A673 (cell line): ENCODE results near the gene PACRG. TPM values are rescaled to one million over a fixed set of nuclear protein-coding genes. Genes with fewer than 3 reads are reported as not detected.

ENCODE experiments used
- BruUV-seq: library from RNA; stranded (reverse); fragments of 400-500 nt; replicated peaks from 2 replicates; lab custom pipeline; 2021; lab: Mats Ljungman, UMichigan
- CTCF ChIA-PET: fragments of 300-600 bp; sonication (Branson Sonifier 250); formaldehyde crosslinking; loops from one replicate; lab custom pipeline; 2022; ENCODE audit warnings: antibody characterized with exemption; lab: Charles Lee
- POLR2A ChIA-PET: fragments of 300-600 bp; sonication (Branson Sonifier 250); formaldehyde crosslinking; loops from one replicate; lab custom pipeline; 2022; ENCODE audit warnings: antibody characterized with exemption; ENCODE audit not compliant: low non-redundant PET; lab: Charles Lee
- DNase-seq: peaks from one replicate; pipeline ENCODE4 v3.0.0-alpha.2; 2015; ENCODE audit warnings: low spot score
- H3K27ac ChIP-seq: fragments of 200-600 bp; sonication (generic); 2 replicates; pipeline ENCODE4 v1.5.1; 2016; ENCODE audit warnings: mixed run types, low read depth, mild to moderate bottlenecking, mixed read lengths, antibody characterized with exemption, low read length; ENCODE audit not compliant: poor library complexity, severe bottlenecking
- H3K27me3 ChIP-seq: fragments of 200-600 bp; sonication (generic); replicated peaks from 2 replicates; pipeline ENCODE4 v1.6.1; 2017; ENCODE audit warnings: mixed run types, low read depth, mild to moderate bottlenecking, mixed read lengths, antibody characterized with exemption, low read length; ENCODE audit not compliant: insufficient read depth, poor library complexity
- H3K36me3 ChIP-seq: fragments of 200-600 bp; sonication (generic); 2 replicates; pipeline ENCODE4 v1.6.1; 2016; ENCODE audit warnings: mixed run types, mild to moderate bottlenecking, mixed read lengths, antibody characterized with exemption, low read length; ENCODE audit not compliant: insufficient read depth, poor library complexity, severe bottlenecking
- H3K4me1 ChIP-seq: fragments of 200-600 bp; sonication (generic); 2 replicates; pipeline ENCODE4 v1.6.1; 2017; ENCODE audit warnings: mixed run types, mild to moderate bottlenecking, mixed read lengths, antibody characterized with exemption, low read length; ENCODE audit not compliant: insufficient read depth, poor library complexity, severe bottlenecking
- H3K4me3 ChIP-seq: fragments of 200-600 bp; sonication (generic); 2 replicates; pipeline ENCODE4 v1.5.1; 2016; ENCODE audit warnings: low read depth, mixed run types, mild to moderate bottlenecking, mixed read lengths, low read length; ENCODE audit not compliant: poor library complexity, severe bottlenecking
- H3K9me3 ChIP-seq: fragments of 200-600 bp; sonication (generic); 2 replicates; pipeline ENCODE4 v1.6.1; 2016; ENCODE audit warnings: mixed run types, low read depth, mild to moderate bottlenecking, mixed read lengths, antibody characterized with exemption, low read length; ENCODE audit not compliant: poor library complexity, severe bottlenecking
- CTCF ChIP-seq: fragments of 300-800, 200-600 bp; sonication (generic); conservative IDR thresholded peaks from 2 replicates; pipeline ENCODE4 v1.5.1; 2017; ENCODE audit warnings: low read depth, mild to moderate bottlenecking, antibody characterized with exemption, low read length, moderate library complexity, mixed read lengths
- EZH2 ChIP-seq: fragments of 200-600 bp; sonication (generic); IDR thresholded peaks from 2 replicates; pipeline ENCODE4 v1.6.1; 2017; ENCODE audit warnings: borderline replicate concordance, low read depth, mild to moderate bottlenecking, mixed read lengths, antibody characterized with exemption, low read length; ENCODE audit not compliant: poor library complexity, severe bottlenecking
- intact Hi-C: fragments of 100-400 bp; cut with micrococcal nuclease; formaldehyde crosslinking; loops from one replicate; pipeline ENCODE4 v1.10.0; 2022; ENCODE audit not compliant: unreplicated experiment
- total RNA-seq: library from RNA; stranded (reverse); gene quantifications from 2 replicates; pipeline ENCODE4 v1.2.3, GENCODE V29; 2021

Gene PACRG
- total RNA-seq, 1 experiment from 2014 or later = not detected

- Histone ChIP-seq H3K27ac (no peak overlapping the region), H3K4me1 (no peaks in the 10 kb centered on the region), H3K9me3 (no peaks in the 10 kb centered on the region), H3K36me3 (no peaks in the 10 kb centered on the region), H3K4me3 (no peak overlapping the region), H3K27me3 (peaks cover 4% of the 10 kb centered on the region)
- DNase-seq = no peak
- intact Hi-C loops = no loop called here
- ChIA-PET POLR2A (no interaction called here), CTCF (no interaction called here)
- TF ChIP-seq CTCF = no peak
- TF ChIP-seq EZH2 = no peak
- no TSS peak for BruUV-seq
Measured at GRCh38 chr6:163318071-163318786, 590.5 kb downstream of the PACRG start.

GRCh38 chr6:163319609-163320366, 592.0 kb downstream of the PACRG start:
- no peak overlapping the region for H3K27ac ChIP-seq
- BruUV-seq = no TSS peak
- H3K4me3 ChIP-seq = no peak overlapping the region
- H3K27me3 ChIP-seq = no peaks in the 10 kb centered on the region
- H3K4me1 ChIP-seq = no peaks in the 10 kb centered on the region
- ChIA-PET POLR2A (no interaction called here), CTCF (no interaction called here)
- TF ChIP-seq EZH2 (no peak), CTCF (no peak)
- no peaks in the 10 kb centered on the region for H3K9me3 ChIP-seq
- DNase-seq = no peak
- H3K36me3 ChIP-seq = no peaks in the 10 kb centered on the region
- intact Hi-C loops = no loop called here

GRCh38 chr6:163320402-163320801, 592.6 kb downstream of the PACRG start:
- H3K36me3 ChIP-seq = no peaks in the 10 kb centered on the region
- CTCF ChIA-PET = no interaction called here

More at GRCh38 chr6:163320402-163320801, 592.6 kb downstream of the PACRG start:
- H3K9me3 ChIP-seq = no peaks in the 10 kb centered on the region
- POLR2A ChIA-PET = no interaction called here
- H3K4me3 ChIP-seq = no peak overlapping the region
- H3K27ac ChIP-seq = no peak overlapping the region
- no peaks in the 10 kb centered on the region for H3K27me3 ChIP-seq
- intact Hi-C loops = no loop called here
- TF ChIP-seq CTCF (no peak), EZH2 (no peak)
- no peaks in the 10 kb centered on the region for H3K4me1 ChIP-seq
- BruUV-seq = no TSS peak
- DNase-seq = no peak
